Endodermal cell (in vitro differentiated cells): Measurements from ENCODE around the gene TULP4. TPM values are rescaled to one million over a fixed set of nuclear protein-coding genes. Genes with fewer than 3 reads are reported as not detected.
"Not testable (repeated sequence)": the region's sequence is repeated elsewhere in the genome, so short reads cannot be mapped to it uniquely, and the experiment has no call there.

ENCODE experiments used
- DNase-seq: peaks from one replicate; pipeline ENCODE4 v3.0.0-alpha.2; 2017
- H3K27ac ChIP-seq: 2 replicates; pipeline ENCODE4 v1.5.1; 2013; ENCODE audit warnings: mild to moderate bottlenecking, low read depth, low read length, moderate library complexity
- H3K27me3 ChIP-seq: 2 replicates; pipeline ENCODE4 v1.6.1; 2013; ENCODE audit warnings: mild to moderate bottlenecking, low read length, moderate library complexity; ENCODE audit not compliant: insufficient read depth, control insufficient read depth, poor library complexity, severe bottlenecking
- H3K36me3 ChIP-seq: 2 replicates; pipeline ENCODE4 v1.7.0; 2013; ENCODE audit warnings: mild to moderate bottlenecking, low read length, moderate library complexity; ENCODE audit not compliant: control insufficient read depth, insufficient read depth
- H3K4me1 ChIP-seq: one replicate; pipeline ENCODE4 v1.7.0; 2013; ENCODE audit warnings: low read length; ENCODE audit not compliant: control insufficient read depth, insufficient read depth
- H3K4me3 ChIP-seq: 2 replicates; pipeline ENCODE4 v1.5.1; 2013; ENCODE audit warnings: mild to moderate bottlenecking, low read length, moderate library complexity
- H3K9ac ChIP-seq: 2 replicates; pipeline ENCODE4 v1.6.1; 2013; ENCODE audit warnings: mild to moderate bottlenecking, low read length, moderate library complexity; ENCODE audit not compliant: poor library complexity, severe bottlenecking; ENCODE audit errors: extremely low read depth
- H3K9me3 ChIP-seq: 2 replicates; pipeline ENCODE4 v1.6.1; 2013; ENCODE audit warnings: mild to moderate bottlenecking, low read length, moderate library complexity; ENCODE audit not compliant: control insufficient read depth
- H3K27ac Mint-ChIP-seq: 2 replicates; pipeline ENCODE4 v1.8.0; 2020; ENCODE audit warnings: mixed read lengths
- H3K27me3 Mint-ChIP-seq: 2 replicates; pipeline ENCODE4 v1.8.0; 2021; ENCODE audit warnings: mild to moderate bottlenecking, mixed read lengths; ENCODE audit not compliant: insufficient read depth
- H3K36me3 Mint-ChIP-seq: 2 replicates; pipeline ENCODE4 v1.8.0; 2020; ENCODE audit warnings: low read depth, mixed read lengths
- H3K4me1 Mint-ChIP-seq: 2 replicates; pipeline ENCODE4 v1.8.0; 2020; ENCODE audit warnings: mixed read lengths
- H3K4me3 Mint-ChIP-seq: 2 replicates; pipeline ENCODE4 v1.8.0; 2020; ENCODE audit warnings: mild to moderate bottlenecking, moderate library complexity, mixed read lengths
- H3K9me3 Mint-ChIP-seq: 2 replicates; pipeline ENCODE4 v1.8.0; 2020; ENCODE audit warnings: mild to moderate bottlenecking, mixed read lengths
- WGBS, 2 experiments: methylation state at CpG; one replicate each; pipeline versions ENCODE4 v1.1.5 to v1.1.7; 2013; ENCODE audit warnings: missing lambda C conversion rate in 2 of 2, mixed read lengths in 1 of 2; ENCODE audit not compliant: insufficient coverage in 1 of 2, insufficient read length in 1 of 2; 5-methylcytosine and 5-hydroxymethylcytosine counted together
- total RNA-seq, 2 donors: library from RNA; stranded (reverse); fragmentation: NEBNext Ultra II Directional in 1 of 2; extraction: Animal tissue kit (Norgen Biotek cat#: 25700) in 1 of 2; gene quantifications; 2 replicates in 1 of 2; 3 replicates in 1 of 2; pipeline ENCODE4 v1.2.1, GENCODE V29; 2021
- TF ChIP-seq, protein P1 (sequence below): fragments of 200-600 bp; sonication (generic); conservative IDR thresholded peaks from 2 replicates; pipeline ENCODE4 v1.5.0; 2021; ENCODE audit warnings: antibody characterized with exemption, mild to moderate bottlenecking

TULP4 gene
- total RNA-seq, 2 donors from 2014 or later: 102 to 103 TPM

DNA sequence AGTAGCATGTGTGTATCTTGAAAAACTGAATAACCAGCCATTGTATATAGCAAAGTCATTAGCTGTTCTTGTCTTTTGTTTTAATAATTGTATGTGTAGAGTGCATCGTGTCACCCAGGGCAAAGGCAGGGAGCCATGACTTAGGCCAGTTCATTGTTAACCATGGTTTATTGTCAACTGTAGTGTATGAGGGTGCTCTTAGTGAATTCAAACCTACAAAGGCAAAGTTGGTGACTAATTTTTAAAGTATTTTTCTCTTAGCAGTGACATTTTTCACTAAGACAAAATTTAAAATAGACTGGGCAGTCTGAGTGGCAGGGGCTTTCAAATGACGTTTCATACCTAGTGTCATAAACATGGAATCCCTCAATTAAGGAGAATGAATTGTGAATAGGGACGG lies 79.0 kb downstream of the TULP4 start:
- H3K9me3 ChIP-seq: peaks cover 46% of the 10 kb centered on the region
- H3K9ac ChIP-seq: no peak overlapping the region
- peaks cover 48% of the 10 kb centered on the region for H3K36me3 Mint-ChIP-seq
- no peak overlapping the region for H3K4me3 Mint-ChIP-seq
- no peak overlapping the region for H3K4me3 ChIP-seq
- H3K4me1 Mint-ChIP-seq: peaks cover 6% of the 10 kb centered on the region
- peaks cover 24% of the 10 kb centered on the region for H3K36me3 ChIP-seq
- peaks cover 48% of the 10 kb centered on the region for H3K9me3 Mint-ChIP-seq
- WGBS, 2 experiments: 94 to 100% methylated on average over 3 of the region's 3 CpGs
- TF ChIP-seq, protein P1, sequence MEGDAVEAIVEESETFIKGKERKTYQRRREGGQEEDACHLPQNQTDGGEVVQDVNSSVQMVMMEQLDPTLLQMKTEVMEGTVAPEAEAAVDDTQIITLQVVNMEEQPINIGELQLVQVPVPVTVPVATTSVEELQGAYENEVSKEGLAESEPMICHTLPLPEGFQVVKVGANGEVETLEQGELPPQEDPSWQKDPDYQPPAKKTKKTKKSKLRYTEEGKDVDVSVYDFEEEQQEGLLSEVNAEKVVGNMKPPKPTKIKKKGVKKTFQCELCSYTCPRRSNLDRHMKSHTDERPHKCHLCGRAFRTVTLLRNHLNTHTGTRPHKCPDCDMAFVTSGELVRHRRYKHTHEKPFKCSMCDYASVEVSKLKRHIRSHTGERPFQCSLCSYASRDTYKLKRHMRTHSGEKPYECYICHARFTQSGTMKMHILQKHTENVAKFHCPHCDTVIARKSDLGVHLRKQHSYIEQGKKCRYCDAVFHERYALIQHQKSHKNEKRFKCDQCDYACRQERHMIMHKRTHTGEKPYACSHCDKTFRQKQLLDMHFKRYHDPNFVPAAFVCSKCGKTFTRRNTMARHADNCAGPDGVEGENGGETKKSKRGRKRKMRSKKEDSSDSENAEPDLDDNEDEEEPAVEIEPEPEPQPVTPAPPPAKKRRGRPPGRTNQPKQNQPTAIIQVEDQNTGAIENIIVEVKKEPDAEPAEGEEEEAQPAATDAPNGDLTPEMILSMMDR: no peak
- no peak overlapping the region for H3K27ac ChIP-seq
- H3K27ac Mint-ChIP-seq: no peak overlapping the region
- no peaks in the 10 kb centered on the region for H3K4me1 ChIP-seq
- H3K27me3 ChIP-seq: no peaks in the 10 kb centered on the region
- H3K27me3 Mint-ChIP-seq: no peaks in the 10 kb centered on the region
- DNase-seq: no peak

DNA sequence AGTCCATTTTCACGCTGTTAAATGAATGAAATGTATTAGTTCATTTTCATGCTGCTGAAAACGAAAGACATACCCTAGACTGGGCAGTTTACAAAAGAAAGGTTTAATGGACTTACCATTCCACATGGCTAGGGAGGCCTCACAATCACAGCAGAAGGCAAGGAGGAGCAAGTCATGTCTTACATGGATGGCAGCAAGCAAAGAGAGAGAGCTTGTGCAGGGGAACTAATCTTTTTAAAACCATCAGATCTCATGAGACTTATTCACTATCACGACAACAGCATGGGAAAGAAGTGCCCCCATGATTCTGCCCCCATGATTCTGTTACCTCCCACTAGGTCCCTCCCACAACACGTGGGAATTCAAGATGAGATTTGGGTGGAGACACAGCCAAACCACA lies 79.7 kb downstream of the TULP4 start:
- Mint-ChIP-seq H3K36me3 (peaks cover 48% of the 10 kb centered on the region), H3K9me3 (peaks cover 48% of the 10 kb centered on the region)
- 94 to 98% methylated on average over 3 to 4 of the region's 4 CpGs for WGBS, 2 experiments
- H3K27ac ChIP-seq, H3K9ac ChIP-seq, H3K27me3 Mint-ChIP-seq, H3K4me3 Mint-ChIP-seq, H3K4me3 ChIP-seq, H3K27me3 ChIP-seq, H3K4me1 ChIP-seq, H3K27ac Mint-ChIP-seq, DNase-seq, H3K4me1 Mint-ChIP-seq: not testable (repeated sequence)
- peaks cover 46% of the 10 kb centered on the region for H3K9me3 ChIP-seq
- H3K36me3 ChIP-seq: peaks cover 24% of the 10 kb centered on the region

DNA sequence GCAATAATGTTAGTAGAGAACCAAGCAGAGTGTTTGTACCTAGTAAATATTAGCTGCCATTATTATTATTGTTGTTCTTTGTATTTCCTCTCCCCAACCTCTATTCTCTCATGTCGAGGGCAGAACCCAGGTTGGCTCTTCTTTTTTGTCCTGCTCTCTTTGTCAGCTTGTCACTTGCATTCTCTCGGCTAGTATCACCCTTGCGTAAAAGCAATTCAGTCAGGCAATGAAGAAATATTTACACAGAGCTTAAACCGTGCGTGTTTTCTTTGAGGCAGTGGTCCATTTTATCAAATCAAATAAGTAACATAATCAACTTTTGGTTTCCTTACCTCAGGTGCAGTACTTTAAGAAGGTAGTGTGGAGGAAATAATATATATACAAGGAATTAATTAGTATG lies 83.9 kb downstream of the TULP4 start:
- Histone ChIP-seq H3K27me3 (no peaks in the 10 kb centered on the region), H3K9ac (no peak overlapping the region), H3K27ac (no peak overlapping the region), H3K4me3 (no peak overlapping the region), H3K4me1 (peaks cover 3% of the 10 kb centered on the region), H3K36me3 (peaks cover 20% of the 10 kb centered on the region), H3K9me3 (peaks cover 39% of the 10 kb centered on the region)
- peaks cover 6% of the 10 kb centered on the region for H3K4me1 Mint-ChIP-seq
- H3K27ac Mint-ChIP-seq: no peak overlapping the region
- TF ChIP-seq, protein P1: no peak
- DNase-seq: no peak
- H3K36me3 Mint-ChIP-seq: peaks cover 46% of the 10 kb centered on the region
- 67 to 86% methylated on average over 4 to 5 of the region's 5 CpGs for WGBS, 2 experiments
- no peaks in the 10 kb centered on the region for H3K27me3 Mint-ChIP-seq
- no peak overlapping the region for H3K4me3 Mint-ChIP-seq
- peaks cover 38% of the 10 kb centered on the region for H3K9me3 Mint-ChIP-seq

DNA sequence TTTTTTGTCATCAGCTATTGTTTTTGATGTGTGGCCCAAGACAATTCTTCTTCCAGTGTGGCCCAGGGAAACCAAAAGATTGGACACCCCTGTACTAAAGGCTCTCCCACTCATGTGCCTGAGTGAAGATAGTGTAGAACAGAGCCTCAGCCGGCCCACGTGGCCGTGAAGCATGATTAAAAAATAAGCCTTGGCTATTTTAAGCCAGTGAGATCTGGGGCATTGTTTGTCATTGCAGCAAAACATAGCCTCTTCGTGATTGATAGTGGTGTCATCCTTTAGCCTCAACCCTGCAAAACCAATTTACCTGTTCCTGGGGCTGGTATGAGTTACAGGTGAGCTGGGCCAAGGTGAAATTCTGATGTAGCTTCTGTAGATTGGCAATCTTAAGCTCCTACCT lies 85.3 kb downstream of the TULP4 start:
- Mint-ChIP-seq H3K27ac (no peak overlapping the region), H3K4me3 (no peak overlapping the region), H3K27me3 (no peaks in the 10 kb centered on the region), H3K9me3 (peaks cover 24% of the 10 kb centered on the region), H3K4me1 (peaks cover 6% of the 10 kb centered on the region), H3K36me3 (peaks cover 37% of the 10 kb centered on the region)
- Histone ChIP-seq H3K4me1 (peaks cover 3% of the 10 kb centered on the region), H3K9me3 (peaks cover 25% of the 10 kb centered on the region), H3K27me3 (no peaks in the 10 kb centered on the region), H3K4me3 (no peak overlapping the region), H3K27ac (no peak overlapping the region), H3K9ac (no peak overlapping the region), H3K36me3 (peaks cover 15% of the 10 kb centered on the region)
- 99 to 100% methylated on average over 4 of the region's 4 CpGs for WGBS, 2 experiments
- TF ChIP-seq, protein P1: no peak
- no peak for DNase-seq
